ENCODE measurements around the gene TFF1.

DNA sequence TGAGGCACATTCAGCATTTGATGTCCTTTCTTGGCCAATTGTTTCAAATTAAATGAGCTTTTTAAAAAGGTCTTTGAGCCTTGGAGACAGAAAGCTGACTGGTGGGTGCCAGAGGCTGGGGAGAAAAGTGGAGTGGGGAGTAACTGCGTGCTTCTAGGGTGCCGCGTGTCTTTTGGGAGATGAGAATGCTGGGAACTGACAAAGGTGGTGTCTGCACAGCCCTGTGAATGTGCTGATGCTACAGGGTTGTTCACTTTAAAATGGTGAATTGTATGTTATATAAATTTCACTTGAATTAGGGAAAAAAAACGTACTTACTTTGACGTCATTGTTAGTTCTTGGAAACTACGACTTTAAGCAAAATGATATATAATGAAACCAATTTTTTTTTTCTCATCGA lies 8.1 kb upstream of the TFF1 start:
- no peak for TF ChIP-seq CTCF (IDR thresholded peaks at IDR 0.05; ENCODE audit: low read length)
- TF ChIP-seq EZH2 (optimal IDR thresholded peaks at IDR 0.05; ENCODE audit: low read depth, low read length) = no peak
- TF ChIP-seq EZH2phosphoT487 (IDR thresholded peaks at IDR 0.05; ENCODE audit: low read length) = no peak
